ENCODE data around the gene CCDC17. TPM values are rescaled to one million over a fixed set of nuclear protein-coding genes. Genes with fewer than 3 reads are reported as not detected.
A peak's percentile ranks its signal among the peaks of the same experiment; 100 is the strongest.

Gene CCDC17
- total and polyA plus RNA-seq, 7 experiments from 2014 or later = 0.18 to 9.6 (median 5.5) TPM; not detected in 1

DNA sequence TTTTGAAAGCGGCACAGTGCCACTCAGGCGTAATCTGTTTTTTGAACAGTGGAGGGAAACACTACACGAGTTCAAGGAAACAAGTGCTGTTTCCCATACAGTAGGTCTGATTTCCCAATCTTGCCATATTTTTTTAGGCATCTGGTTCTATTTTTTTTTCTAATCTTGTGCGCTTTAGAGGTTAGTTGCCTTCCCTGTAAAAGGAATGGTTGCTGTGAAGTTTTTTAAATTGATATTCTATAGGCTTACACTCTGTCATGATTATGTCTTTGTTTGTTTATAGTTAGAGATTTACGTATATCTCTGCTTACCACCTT lies 38.8 kb downstream of the CCDC17 start:
- Mint-ChIP-seq H3K4me1 (peaks cover 20 to 46% (median 36%) of the 10 kb centered on the region in 7 donors), H3K9me3 (peaks cover 0 to 10% (median 0%) of the 10 kb centered on the region in 11 donors), H3K27me3 (no peaks in the 10 kb centered on the region), H3K4me3 (peak overlapping the region; percentile 89 to 100 (median 99)), H3K36me3 (peaks cover 0 to 6% (median 0%) of the 10 kb centered on the region in 5 donors), H3K27ac (peak overlapping the region; percentile 85 to 99 (median 97))
- intact Hi-C loops (cut with micrococcal nuclease) = loop anchor here (2.0 to 5.0 kb wide), 5 partner anchors 257 to 854 kb away; partner anchors contain the start of genes KIF2C (in 1 of the 2), PIK3R3 (in 1 of the 2), PLK3 (in 1 of the 2) and RNU5D-1 (in 1 of the 2)
- peak overlapping the region; percentile 98 for H3K4me3 ChIP-seq (ENCODE audit: low read length)
- H3K4me1 ChIP-seq (ENCODE audit: control insufficient read depth in 2 of 2, insufficient read depth in 2 of 2, low read length in 2 of 2) = peaks cover 16 to 18% of the 10 kb centered on the region in 2 donors
- no peaks in the 10 kb centered on the region for H3K27me3 ChIP-seq (ENCODE audit: control insufficient read depth in 2 of 2, insufficient read depth in 2 of 2, low read length in 2 of 2)
- DNase-seq (no peak), ATAC-seq (no peak)
- H3K27ac ChIP-seq (ENCODE audit: low read depth, low read length) = peak overlapping the region; percentile 91
- H3K36me3 ChIP-seq (ENCODE audit: control insufficient read depth in 2 of 3, insufficient read depth in 3 of 3, low read length in 3 of 3) = peaks cover 0 to 14% (median 0%) of the 10 kb centered on the region in 3 experiments
- no peaks in the 10 kb centered on the region for H3K9me3 ChIP-seq (ENCODE audit: control insufficient read depth in 2 of 3, low read length in 3 of 3)
- ChIA-PET CTCF (interaction anchor here (1.5 kb wide), 1 partner anchor 100 kb away, joined by 3 read pairs; no protein-coding TSS in a partner anchor), POLR2A (interaction anchor here (0.7 to 4.1 kb wide), 12 partner anchors 13 to 863 kb away, joined by 3 to 33 read pairs (median 4); partner anchors contain the start of genes AKR1A1, CCDC163, GPBP1L1 and MMACHC)

GRCh38 chr1:45584351-45585109 lies 39.3 kb downstream of the CCDC17 start:
- Histone ChIP-seq H3K4me1 (ENCODE audit: control insufficient read depth in 2 of 2, insufficient read depth in 2 of 2, low read length in 2 of 2) (peaks cover 16 to 18% of the 10 kb centered on the region in 2 donors), H3K36me3 (ENCODE audit: control insufficient read depth in 2 of 3, insufficient read depth in 3 of 3, low read length in 3 of 3) (peaks cover 0 to 14% (median 0%) of the 10 kb centered on the region in 3 experiments), H3K4me3 (ENCODE audit: low read length) (peak overlapping the region; percentile 98), H3K27ac (ENCODE audit: low read depth, low read length) (peak overlapping the region; percentile 91), H3K9me3 (ENCODE audit: control insufficient read depth in 2 of 3, low read length in 3 of 3) (no peaks in the 10 kb centered on the region), H3K27me3 (ENCODE audit: control insufficient read depth in 2 of 2, insufficient read depth in 2 of 2, low read length in 2 of 2) (no peaks in the 10 kb centered on the region)
- ChIA-PET CTCF (interaction anchor here (0.7 to 1.5 kb wide), 2 partner anchors 61 to 101 kb away, joined by 3 read pairs; no protein-coding TSS in a partner anchor), POLR2A (interaction anchor here (0.6 to 4.1 kb wide), 15 partner anchors 9 to 863 kb away, joined by 3 to 33 read pairs (median 4); partner anchors contain the start of genes AKR1A1, CCDC163, GPBP1L1 and MMACHC)
- DNase-seq = peak; percentile 77 to 90 (median 87)
- intact Hi-C loops (cut with micrococcal nuclease) = loop anchor here (1.0 to 5.0 kb wide), 18 partner anchors 34 to 1612 kb away; partner anchors contain the start of genes AKR1A1 (in 1 of the 2), ATP6V0B (in 1 of the 2), BTBD19 (in 1 of the 2) and CCDC163 (in 1 of the 2)
- Mint-ChIP-seq H3K27me3 (no peaks in the 10 kb centered on the region), H3K9me3 (peaks cover 0 to 10% (median 0%) of the 10 kb centered on the region in 11 donors), H3K4me1 (peaks cover 20 to 46% (median 35%) of the 10 kb centered on the region in 7 donors), H3K4me3 (peak overlapping the region; percentile 89 to 100 (median 99)), H3K36me3 (peaks cover 0 to 6% (median 0%) of the 10 kb centered on the region in 5 donors), H3K27ac (peak overlapping the region; percentile 91 to 99 (median 98))
- ATAC-seq = peak; percentile 73

GRCh38 chr1:45583666-45584350 lies 40.0 kb downstream of the CCDC17 start, which contains the start of gene NASP:
NASP (plus strand) TSS chr1:45584041; CDS start chr1:45584147, 106 bp downstream.
- H3K36me3 ChIP-seq (ENCODE audit: control insufficient read depth in 2 of 3, insufficient read depth in 3 of 3, low read length in 3 of 3) = peaks cover 0 to 10% (median 0%) of the 10 kb centered on the region in 3 experiments
- POLR2A ChIA-PET = interaction anchor here (0.6 to 4.1 kb wide), 19 partner anchors 9 to 800 kb away, joined by 3 to 33 read pairs (median 4); partner anchors contain the start of genes AKR1A1, CCDC163, GPBP1L1 and MMACHC
- Mint-ChIP-seq H3K4me3 (peak within 1 kb of the TSS; percentile 89 to 100 (median 99)), H3K27me3 (no peaks in the 10 kb centered on the region), H3K27ac (peak within 1 kb of the TSS; percentile 91 to 99 (median 98)), H3K36me3 (peaks cover 0 to 6% (median 0%) of the 10 kb centered on the region in 5 donors), H3K9me3 (peaks cover 0 to 10% (median 0%) of the 10 kb centered on the region in 11 donors), H3K4me1 (peaks cover 20 to 40% (median 28%) of the 10 kb centered on the region in 7 donors)
- CTCF ChIA-PET = interaction anchor here (0.7 to 1.4 kb wide), 4 partner anchors 13 to 154 kb away, joined by 3 to 7 read pairs (median 4); no protein-coding TSS in a partner anchor
- no peaks in the 10 kb centered on the region for H3K9me3 ChIP-seq (ENCODE audit: control insufficient read depth in 2 of 3, low read length in 3 of 3)
- H3K27me3 ChIP-seq (ENCODE audit: control insufficient read depth in 2 of 2, insufficient read depth in 2 of 2, low read length in 2 of 2) = no peaks in the 10 kb centered on the region
- DNase-seq (peak; percentile 86 to 99 (median 94)), ATAC-seq (peak; percentile 74)
- peak within 1 kb of the TSS; percentile 98 for H3K4me3 ChIP-seq (ENCODE audit: low read length)
- H3K4me1 ChIP-seq (ENCODE audit: control insufficient read depth in 2 of 2, insufficient read depth in 2 of 2, low read length in 2 of 2) = peaks cover 16 to 18% of the 10 kb centered on the region in 2 donors
- intact Hi-C loops (cut with micrococcal nuclease) = loop anchor here (1.0 to 5.0 kb wide), 24 partner anchors 34 to 1612 kb away; partner anchors contain the start of genes AKR1A1 (in 2 of the 2), CCDC163 (in 2 of the 2), EIF2B3 (in 2 of the 2) and IPP (in 2 of the 2)
- H3K27ac ChIP-seq (ENCODE audit: low read depth, low read length) = peak within 1 kb of the TSS; percentile 91

- peak overlapping the region; percentile 98 for H3K4me3 ChIP-seq (ENCODE audit: low read length)
- peak; percentile 77 to 97 (median 95) for DNase-seq
- POLR2A ChIA-PET = interaction anchor here (0.6 to 4.1 kb wide), 19 partner anchors 9 to 800 kb away, joined by 3 to 33 read pairs (median 3); partner anchors contain the start of genes AKR1A1, BTBD19, CCDC163 and EIF2B3
- no peaks in the 10 kb centered on the region for H3K9me3 ChIP-seq (ENCODE audit: control insufficient read depth in 2 of 3, low read length in 3 of 3)
- no peaks in the 10 kb centered on the region for H3K27me3 Mint-ChIP-seq
- peak overlapping the region; percentile 91 to 99 (median 98) for H3K27ac Mint-ChIP-seq
- CTCF ChIA-PET = interaction anchor here (0.7 to 1.4 kb wide), 5 partner anchors 13 to 781 kb away, joined by 3 to 7 read pairs (median 4); no protein-coding TSS in a partner anchor
- H3K36me3 ChIP-seq (ENCODE audit: control insufficient read depth in 2 of 3, insufficient read depth in 3 of 3, low read length in 3 of 3) = peaks cover 0 to 10% (median 0%) of the 10 kb centered on the region in 3 experiments
- peaks cover 0 to 6% (median 0%) of the 10 kb centered on the region in 5 donors for H3K36me3 Mint-ChIP-seq
- peaks cover 20 to 37% (median 26%) of the 10 kb centered on the region in 7 donors for H3K4me1 Mint-ChIP-seq
- H3K4me1 ChIP-seq (ENCODE audit: control insufficient read depth in 2 of 2, insufficient read depth in 2 of 2, low read length in 2 of 2) = peaks cover 16 to 18% of the 10 kb centered on the region in 2 donors
- peak overlapping the region; percentile 89 to 100 (median 99) for H3K4me3 Mint-ChIP-seq
- peak; percentile 86 for ATAC-seq
- peak overlapping the region; percentile 91 for H3K27ac ChIP-seq (ENCODE audit: low read depth, low read length)
- H3K27me3 ChIP-seq (ENCODE audit: control insufficient read depth in 2 of 2, insufficient read depth in 2 of 2, low read length in 2 of 2) = no peaks in the 10 kb centered on the region
- intact Hi-C loops (cut with micrococcal nuclease) = loop anchor here (1.0 to 5.0 kb wide), 18 partner anchors 33 to 1611 kb away; partner anchors contain the start of genes UROD (in 2 of the 2), AKR1A1 (in 1 of the 2), ARMH1 (in 1 of the 2) and ATP6V0B (in 1 of the 2)
- peaks cover 0 to 10% (median 0%) of the 10 kb centered on the region in 11 donors for H3K9me3 Mint-ChIP-seq
These were observed 40.6 kb downstream of the CCDC17 start for GRCh38 chr1:45583264-45583665.

- no peaks in the 10 kb centered on the region for H3K4me1 ChIP-seq (ENCODE audit: control insufficient read depth in 2 of 2, insufficient read depth in 2 of 2, low read length in 2 of 2)
- POLR2A ChIA-PET = interaction anchor here (1.4 kb wide), 1 partner anchor 9 kb away, joined by 3 read pairs; the partner anchor contains the start of gene NASP
- no peaks in the 10 kb centered on the region for H3K27me3 Mint-ChIP-seq
- no peak overlapping the region for H3K4me3 ChIP-seq (ENCODE audit: low read length)
- H3K27me3 ChIP-seq (ENCODE audit: control insufficient read depth in 2 of 2, insufficient read depth in 2 of 2, low read length in 2 of 2) = no peaks in the 10 kb centered on the region
- no peaks in the 10 kb centered on the region for H3K9me3 ChIP-seq (ENCODE audit: control insufficient read depth in 2 of 3, low read length in 3 of 3)
- peaks cover 0 to 9% (median 0%) of the 10 kb centered on the region in 5 donors for H3K36me3 Mint-ChIP-seq
- peaks cover 0 to 4% (median 0%) of the 10 kb centered on the region in 7 donors for H3K4me1 Mint-ChIP-seq
- no peaks in the 10 kb centered on the region for H3K9me3 Mint-ChIP-seq
- CTCF ChIA-PET = no interaction called here
- DNase-seq (no peak), ATAC-seq (no peak)
- H3K4me3 Mint-ChIP-seq = no peak overlapping the region
- no peak overlapping the region for H3K27ac Mint-ChIP-seq
- no peak overlapping the region for H3K27ac ChIP-seq (ENCODE audit: low read depth, low read length)
- intact Hi-C loops (cut with micrococcal nuclease) = no loop called here
- H3K36me3 ChIP-seq (ENCODE audit: control insufficient read depth in 2 of 3, insufficient read depth in 3 of 3, low read length in 3 of 3) = peaks cover 0 to 4% (median 0%) of the 10 kb centered on the region in 3 experiments
These were observed 49.7 kb downstream of the CCDC17 start for GRCh38 chr1:45574105-45574626.

All from naive thymus-derived CD4-positive, alpha-beta T cell (primary cell).